Astrocyte (in vitro differentiated cells and primary cell): ENCODE data around the gene CACNA1B. TPM values are rescaled to one million over a fixed set of nuclear protein-coding genes. Genes with fewer than 3 reads are reported as not detected.

Experiments
- DNase-seq: peaks from one replicate; pipeline ENCODE4 v3.0.0-alpha.2; 2010; ENCODE audit warnings: low read depth
- FAIRE-seq: peaks from 2 replicates; lab custom pipeline; 2011; peaks lifted over from hg19 to GRCh38; lab: Jason Lieb, UNC
- H2AFZ ChIP-seq: 2 replicates; pipeline ENCODE4 v1.6.0; 2012; ENCODE audit warnings: low read depth, low read length, inconsistent platforms
- H3K27ac ChIP-seq: 2 replicates; pipeline ENCODE4 v1.5.1; 2011; ENCODE audit warnings: low read depth, low read length, inconsistent platforms
- H3K27me3 ChIP-seq: 2 replicates; pipeline ENCODE4 v1.6.0; 2011; ENCODE audit warnings: low read length, inconsistent platforms; ENCODE audit not compliant: insufficient read depth
- H3K36me3 ChIP-seq: 2 replicates; pipeline ENCODE4 v1.5.1; 2011; ENCODE audit warnings: low read length, inconsistent platforms; ENCODE audit not compliant: insufficient read depth
- H3K4me1 ChIP-seq: 2 replicates; pipeline ENCODE4 v1.5.1; 2011; ENCODE audit warnings: low read length, inconsistent platforms; ENCODE audit not compliant: insufficient read depth
- H3K4me2 ChIP-seq: 2 replicates; pipeline ENCODE4 v1.6.0; 2012; ENCODE audit warnings: low read length, inconsistent platforms
- H3K4me3 ChIP-seq: 2 replicates; pipeline ENCODE4 v1.5.1; 2011; ENCODE audit warnings: low read depth, mild to moderate bottlenecking, low read length, inconsistent platforms; ENCODE audit not compliant: insufficient read depth
- H3K79me2 ChIP-seq: 2 replicates; pipeline ENCODE4 v1.6.0; 2012; ENCODE audit warnings: mild to moderate bottlenecking, low read length, inconsistent platforms; ENCODE audit not compliant: insufficient read depth
- H3K9ac ChIP-seq: 2 replicates; pipeline ENCODE4 v1.6.0; 2012; ENCODE audit warnings: mild to moderate bottlenecking, low read length, inconsistent platforms
- H3K9me3 ChIP-seq: 2 replicates; pipeline ENCODE4 v1.5.1; 2012; ENCODE audit warnings: low read depth, mild to moderate bottlenecking, low read length, inconsistent platforms; ENCODE audit not compliant: insufficient read depth
- H4K20me1 ChIP-seq: 2 replicates; pipeline ENCODE4 v1.6.0; 2012; ENCODE audit warnings: low read length, inconsistent platforms; ENCODE audit not compliant: insufficient read depth
- H3K27ac Mint-ChIP-seq: one replicate; pipeline ENCODE4 v1.8.0; 2021; ENCODE audit warnings: mild to moderate bottlenecking, mixed read lengths; ENCODE audit not compliant: unreplicated experiment
- H3K27me3 Mint-ChIP-seq: one replicate; pipeline ENCODE4 v1.8.0; 2021; ENCODE audit warnings: low read depth, mixed read lengths; ENCODE audit not compliant: unreplicated experiment
- H3K36me3 Mint-ChIP-seq: one replicate; pipeline ENCODE4 v1.8.0; 2021; ENCODE audit warnings: low read depth, mixed read lengths; ENCODE audit not compliant: unreplicated experiment
- H3K4me1 Mint-ChIP-seq: one replicate; pipeline ENCODE4 v1.8.0; 2021; ENCODE audit warnings: low read depth, mixed read lengths; ENCODE audit not compliant: unreplicated experiment
- H3K4me3 Mint-ChIP-seq: one replicate; pipeline ENCODE4 v1.8.0; 2021; ENCODE audit warnings: mild to moderate bottlenecking, moderate library complexity, mixed read lengths; ENCODE audit not compliant: unreplicated experiment
- H3K9me3 Mint-ChIP-seq: one replicate; pipeline ENCODE4 v1.8.0; 2021; ENCODE audit warnings: mild to moderate bottlenecking, mixed read lengths; ENCODE audit not compliant: unreplicated experiment
- CTCF ChIP-seq: IDR thresholded peaks from 2 replicates; pipeline ENCODE4 v1.5.1; 2011; ENCODE audit warnings: low read depth, mild to moderate bottlenecking, inconsistent platforms, low read length, moderate library complexity; ENCODE audit not compliant: insufficient read depth
- EZH2 ChIP-seq: IDR thresholded peaks from 2 replicates; pipeline ENCODE4 v1.6.1; 2012; ENCODE audit warnings: mild to moderate bottlenecking, low read length, inconsistent platforms; ENCODE audit not compliant: insufficient read depth
- total RNA-seq: library from RNA; stranded (reverse); gene quantifications from 2 replicates; pipeline ENCODE4 v1.2.1, GENCODE V29; 2021

Gene CACNA1B
- total RNA-seq, 1 donor from 2014 or later, result 3.1 TPM

- peaks cover 7% of the 10 kb centered on the region for H3K27me3 ChIP-seq
- DNase-seq (no peak), FAIRE-seq (no peak)
- Mint-ChIP-seq H3K9me3 (peaks cover 6% of the 10 kb centered on the region), H3K4me3 (peak overlapping the region; percentile 67), H3K36me3 (peaks cover 6% of the 10 kb centered on the region), H3K27me3 (peaks cover 32% of the 10 kb centered on the region), H3K4me1 (no peaks in the 10 kb centered on the region), H3K27ac (no peak overlapping the region)
- no peak overlapping the region for H3K9ac ChIP-seq
- H3K27ac ChIP-seq, result no peak overlapping the region
- no peak overlapping the region for H3K4me3 ChIP-seq
- H4K20me1 ChIP-seq, result no peaks in the 10 kb centered on the region
- no peaks in the 10 kb centered on the region for H3K79me2 ChIP-seq
- no peak overlapping the region for H3K4me2 ChIP-seq
- TF ChIP-seq EZH2, result no peak
- TF ChIP-seq CTCF, result no peak
- no peaks in the 10 kb centered on the region for H3K4me1 ChIP-seq
- H3K9me3 ChIP-seq, result no peaks in the 10 kb centered on the region
- no peaks in the 10 kb centered on the region for H3K36me3 ChIP-seq
- H2AFZ ChIP-seq, result no peak overlapping the region
Observed at GRCh38 chr9:138022121-138022741, 144.6 kb downstream of the CACNA1B start.

GRCh38 chr9:138022756-138023393 lies 145.3 kb downstream of the CACNA1B start:
- Histone ChIP-seq H4K20me1 (no peaks in the 10 kb centered on the region), H3K4me2 (no peak overlapping the region), H3K27ac (no peak overlapping the region), H3K9ac (no peak overlapping the region), H3K36me3 (no peaks in the 10 kb centered on the region), H3K4me1 (no peaks in the 10 kb centered on the region), H3K27me3 (peaks cover 7% of the 10 kb centered on the region), H3K4me3 (no peak overlapping the region), H3K9me3 (no peaks in the 10 kb centered on the region), H2AFZ (no peak overlapping the region), H3K79me2 (no peaks in the 10 kb centered on the region)
- no peak for TF ChIP-seq CTCF
- TF ChIP-seq EZH2, result peak; percentile 82
- Mint-ChIP-seq H3K36me3 (peaks cover 6% of the 10 kb centered on the region), H3K4me3 (no peak overlapping the region), H3K4me1 (no peaks in the 10 kb centered on the region), H3K27ac (no peak overlapping the region), H3K27me3 (peaks cover 32% of the 10 kb centered on the region), H3K9me3 (peaks cover 6% of the 10 kb centered on the region)
- no peak for FAIRE-seq
- DNase-seq, result no peak
